A549 (cell line): ENCODE measurements around the gene CPNE4.

Experiments used
- CHD4 ChIP-seq: fragments of 200-600 bp; sonication (generic); IDR thresholded peaks from 2 replicates; pipeline ENCODE4 v1.6.1; 2016; ENCODE audit warnings: antibody characterized with exemption, mild to moderate bottlenecking, borderline replicate concordance
- FOSL2 ChIP-seq, 2 experiments: fragments of 450-650 bp in 1 of 2; fragments of >200 bp in 1 of 2; sonication (Bioruptor Twin) in 1 of 2; formaldehyde crosslinking; IDR thresholded peaks; 2 replicates each; pipeline versions ENCODE4 v1.5.0 to v1.6.1; 2016 to 2020; ENCODE audit warnings: mild to moderate bottlenecking in 1 of 2, moderate library complexity in 1 of 2
- HDAC2 ChIP-seq: fragments of 200-600 bp; sonication (generic); IDR thresholded peaks from 2 replicates; pipeline ENCODE4 v1.6.1; 2016
- JUN ChIP-seq, 2 experiments: fragments of >200 bp; sonication (Bioruptor Twin); formaldehyde crosslinking; IDR thresholded peaks; 2 replicates in 1 of 2; 3 replicates in 1 of 2; pipeline ENCODE4 v1.6.1; 2016 to 2017
- MAFK ChIP-seq: fragments of 450-650 bp; IDR thresholded peaks from 2 replicates; pipeline ENCODE4 v1.6.1; 2014; ENCODE audit not compliant: partially characterized antibody
- NR3C1 ChIP-seq: fragments of >200 bp; sonication (Bioruptor Twin); formaldehyde crosslinking; IDR thresholded peaks from 3 replicates; pipeline ENCODE4 v1.6.1; 2017
- POLR2A ChIP-seq: IDR thresholded peaks from 2 replicates; pipeline ENCODE4 v1.6.1; 2012; ENCODE audit warnings: mild to moderate bottlenecking, low read length
- SMC3 ChIP-seq: fragments of >200 bp; sonication (Bioruptor Twin); formaldehyde crosslinking; IDR thresholded peaks from 3 replicates; pipeline ENCODE4 v1.6.1; 2018; ENCODE audit warnings: inconsistent platforms
- ZC3H11A ChIP-seq: fragments of 450-650 bp; IDR thresholded peaks from 2 replicates; pipeline ENCODE4 v1.6.1; 2014; ENCODE audit warnings: antibody characterized with exemption, mild to moderate bottlenecking
- TF ChIP-seq, protein P1 (sequence below): fragments of >200 bp; sonication (Bioruptor Twin); formaldehyde crosslinking; IDR thresholded peaks from 3 replicates; pipeline ENCODE4 v1.5.1; 2016
- TF ChIP-seq, protein P2 (sequence below): fragments of 450-650 bp; IDR thresholded peaks from 2 replicates; pipeline ENCODE4 v1.6.1; 2014; ENCODE audit warnings: antibody characterized with exemption
- TF ChIP-seq, protein P3 (sequence below): fragments of 150-350 bp; IDR thresholded peaks from 2 replicates; pipeline ENCODE4 v1.6.1; 2014; ENCODE audit warnings: low read depth, mild to moderate bottlenecking, low read length

DNA sequence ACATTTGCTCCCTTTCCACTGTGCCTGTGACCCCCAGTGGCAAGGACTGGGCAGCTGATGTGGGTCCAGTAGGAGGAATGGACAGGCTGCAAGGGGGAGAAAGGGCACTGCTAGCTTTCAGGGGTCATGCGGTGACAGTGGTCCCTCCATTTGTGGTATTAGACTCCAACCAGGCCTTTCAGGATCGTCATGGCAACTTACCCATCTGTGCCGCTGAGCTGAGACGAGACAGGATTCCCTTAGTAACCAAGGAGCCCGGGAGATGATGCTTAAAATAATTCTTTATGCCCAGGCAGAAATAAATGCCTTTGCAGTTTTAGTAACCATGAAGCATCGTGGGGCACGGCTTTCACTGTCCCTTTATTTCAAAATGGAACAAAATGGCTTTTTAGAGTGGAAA, 516.1 kb downstream of the CPNE4 start:
- TF ChIP-seq NR3C1 (no peak), POLR2A (no peak), ZC3H11A (no peak), SMC3 (no peak), MAFK (no peak), JUN (IDR thresholded peaks at IDR 0.05) (no peak), CHD4 (no peak), FOSL2 (IDR thresholded peaks at IDR 0.05) (no peak), FOSL2 (CRISPR knock-in tag; IDR thresholded peaks at IDR 0.05) (no peak), HDAC2 (no peak)
- TF ChIP-seq, protein P1, sequence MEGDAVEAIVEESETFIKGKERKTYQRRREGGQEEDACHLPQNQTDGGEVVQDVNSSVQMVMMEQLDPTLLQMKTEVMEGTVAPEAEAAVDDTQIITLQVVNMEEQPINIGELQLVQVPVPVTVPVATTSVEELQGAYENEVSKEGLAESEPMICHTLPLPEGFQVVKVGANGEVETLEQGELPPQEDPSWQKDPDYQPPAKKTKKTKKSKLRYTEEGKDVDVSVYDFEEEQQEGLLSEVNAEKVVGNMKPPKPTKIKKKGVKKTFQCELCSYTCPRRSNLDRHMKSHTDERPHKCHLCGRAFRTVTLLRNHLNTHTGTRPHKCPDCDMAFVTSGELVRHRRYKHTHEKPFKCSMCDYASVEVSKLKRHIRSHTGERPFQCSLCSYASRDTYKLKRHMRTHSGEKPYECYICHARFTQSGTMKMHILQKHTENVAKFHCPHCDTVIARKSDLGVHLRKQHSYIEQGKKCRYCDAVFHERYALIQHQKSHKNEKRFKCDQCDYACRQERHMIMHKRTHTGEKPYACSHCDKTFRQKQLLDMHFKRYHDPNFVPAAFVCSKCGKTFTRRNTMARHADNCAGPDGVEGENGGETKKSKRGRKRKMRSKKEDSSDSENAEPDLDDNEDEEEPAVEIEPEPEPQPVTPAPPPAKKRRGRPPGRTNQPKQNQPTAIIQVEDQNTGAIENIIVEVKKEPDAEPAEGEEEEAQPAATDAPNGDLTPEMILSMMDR = no peak
- TF ChIP-seq, protein P2, sequence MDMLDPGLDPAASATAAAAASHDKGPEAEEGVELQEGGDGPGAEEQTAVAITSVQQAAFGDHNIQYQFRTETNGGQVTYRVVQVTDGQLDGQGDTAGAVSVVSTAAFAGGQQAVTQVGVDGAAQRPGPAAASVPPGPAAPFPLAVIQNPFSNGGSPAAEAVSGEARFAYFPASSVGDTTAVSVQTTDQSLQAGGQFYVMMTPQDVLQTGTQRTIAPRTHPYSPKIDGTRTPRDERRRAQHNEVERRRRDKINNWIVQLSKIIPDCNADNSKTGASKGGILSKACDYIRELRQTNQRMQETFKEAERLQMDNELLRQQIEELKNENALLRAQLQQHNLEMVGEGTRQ = no peak
- TF ChIP-seq, protein P3, sequence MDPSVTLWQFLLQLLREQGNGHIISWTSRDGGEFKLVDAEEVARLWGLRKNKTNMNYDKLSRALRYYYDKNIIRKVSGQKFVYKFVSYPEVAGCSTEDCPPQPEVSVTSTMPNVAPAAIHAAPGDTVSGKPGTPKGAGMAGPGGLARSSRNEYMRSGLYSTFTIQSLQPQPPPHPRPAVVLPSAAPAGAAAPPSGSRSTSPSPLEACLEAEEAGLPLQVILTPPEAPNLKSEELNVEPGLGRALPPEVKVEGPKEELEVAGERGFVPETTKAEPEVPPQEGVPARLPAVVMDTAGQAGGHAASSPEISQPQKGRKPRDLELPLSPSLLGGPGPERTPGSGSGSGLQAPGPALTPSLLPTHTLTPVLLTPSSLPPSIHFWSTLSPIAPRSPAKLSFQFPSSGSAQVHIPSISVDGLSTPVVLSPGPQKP = no peak
